Measurements from ENCODE around the gene GCN1. TPM values are rescaled to one million over a fixed set of nuclear protein-coding genes. Genes with fewer than 3 reads are reported as not detected.

Gene GCN1
- total RNA-seq, 1 donor from 2014 or later: 123 TPM

DNA sequence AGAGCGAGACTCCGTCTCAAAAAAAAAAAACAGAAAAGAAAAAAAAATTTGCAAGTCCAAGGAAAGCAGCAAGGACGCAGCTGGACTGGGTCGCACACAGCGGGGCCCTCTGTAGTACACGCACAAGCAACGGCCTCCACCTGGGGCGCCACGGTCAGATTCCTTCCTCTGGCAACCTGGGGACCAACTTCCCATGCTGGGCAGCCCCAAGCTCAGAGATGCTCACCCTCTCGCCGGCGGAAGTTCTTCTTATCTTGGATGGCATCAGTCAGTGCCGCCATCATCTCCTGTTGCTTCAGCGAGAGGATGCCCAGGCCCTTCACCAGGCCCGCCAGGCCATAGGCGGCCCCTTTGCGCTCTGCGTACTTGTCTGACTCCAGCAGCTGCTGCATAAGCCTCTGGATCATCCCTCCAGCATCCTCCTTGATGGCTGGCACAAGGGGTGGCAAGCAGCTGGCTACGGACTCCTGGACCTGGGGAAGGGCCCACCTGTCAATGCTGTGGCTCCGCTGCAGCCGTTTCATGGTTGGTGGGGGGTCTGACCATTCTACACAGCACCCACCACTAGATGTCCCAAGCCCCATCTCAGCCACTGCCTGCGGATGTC is 43.5 kb downstream of the GCN1 start:
- no peaks in the 10 kb centered on the region for H3K4me1 Mint-ChIP-seq (ENCODE audit: low read depth, unreplicated experiment)
- no peak overlapping the region for H3K4me2 ChIP-seq (ENCODE audit: low read length)
- H3K4me1 ChIP-seq (ENCODE audit: insufficient read depth, low read length): no peaks in the 10 kb centered on the region
- no peak overlapping the region for H2AFZ ChIP-seq (ENCODE audit: low read depth, low read length)
- H3K27ac Mint-ChIP-seq (ENCODE audit: unreplicated experiment): no peak overlapping the region
- no peak overlapping the region for H3K9ac ChIP-seq (ENCODE audit: low read length)
- no peaks in the 10 kb centered on the region for H3K27me3 ChIP-seq (ENCODE audit: insufficient read depth, low read length)
- TF ChIP-seq, protein P1, sequence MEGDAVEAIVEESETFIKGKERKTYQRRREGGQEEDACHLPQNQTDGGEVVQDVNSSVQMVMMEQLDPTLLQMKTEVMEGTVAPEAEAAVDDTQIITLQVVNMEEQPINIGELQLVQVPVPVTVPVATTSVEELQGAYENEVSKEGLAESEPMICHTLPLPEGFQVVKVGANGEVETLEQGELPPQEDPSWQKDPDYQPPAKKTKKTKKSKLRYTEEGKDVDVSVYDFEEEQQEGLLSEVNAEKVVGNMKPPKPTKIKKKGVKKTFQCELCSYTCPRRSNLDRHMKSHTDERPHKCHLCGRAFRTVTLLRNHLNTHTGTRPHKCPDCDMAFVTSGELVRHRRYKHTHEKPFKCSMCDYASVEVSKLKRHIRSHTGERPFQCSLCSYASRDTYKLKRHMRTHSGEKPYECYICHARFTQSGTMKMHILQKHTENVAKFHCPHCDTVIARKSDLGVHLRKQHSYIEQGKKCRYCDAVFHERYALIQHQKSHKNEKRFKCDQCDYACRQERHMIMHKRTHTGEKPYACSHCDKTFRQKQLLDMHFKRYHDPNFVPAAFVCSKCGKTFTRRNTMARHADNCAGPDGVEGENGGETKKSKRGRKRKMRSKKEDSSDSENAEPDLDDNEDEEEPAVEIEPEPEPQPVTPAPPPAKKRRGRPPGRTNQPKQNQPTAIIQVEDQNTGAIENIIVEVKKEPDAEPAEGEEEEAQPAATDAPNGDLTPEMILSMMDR (IDR thresholded peaks at IDR 0.05; ENCODE audit: insufficient read depth, low read depth, low read length): no peak
- TF ChIP-seq EZH2 (IDR thresholded peaks at IDR 0.05; ENCODE audit: insufficient read depth, low read length): no peak
- H3K36me3 Mint-ChIP-seq (ENCODE audit: low read depth, unreplicated experiment): peaks cover 29% of the 10 kb centered on the region
- FAIRE-seq (no peak), DNase-seq (ENCODE audit: low read depth) (no peak)
- H3K9me3 ChIP-seq (ENCODE audit: insufficient read depth, low read depth, low read length): no peaks in the 10 kb centered on the region
- peaks cover 70% of the 10 kb centered on the region for H3K36me3 ChIP-seq (ENCODE audit: insufficient read depth, low read length)
- H3K9me3 Mint-ChIP-seq (ENCODE audit: unreplicated experiment): no peaks in the 10 kb centered on the region
- H3K4me3 ChIP-seq (ENCODE audit: insufficient read depth, low read depth, low read length): no peak overlapping the region
- H3K4me3 Mint-ChIP-seq (ENCODE audit: unreplicated experiment): no peak overlapping the region
- no peaks in the 10 kb centered on the region for H3K27me3 Mint-ChIP-seq (ENCODE audit: low read depth, unreplicated experiment)
- H4K20me1 ChIP-seq (ENCODE audit: insufficient read depth, low read length): peaks cover 45% of the 10 kb centered on the region
- H3K79me2 ChIP-seq (ENCODE audit: insufficient read depth, low read length): no peaks in the 10 kb centered on the region
- H3K27ac ChIP-seq (ENCODE audit: low read depth, low read length): no peak overlapping the region

DNA sequence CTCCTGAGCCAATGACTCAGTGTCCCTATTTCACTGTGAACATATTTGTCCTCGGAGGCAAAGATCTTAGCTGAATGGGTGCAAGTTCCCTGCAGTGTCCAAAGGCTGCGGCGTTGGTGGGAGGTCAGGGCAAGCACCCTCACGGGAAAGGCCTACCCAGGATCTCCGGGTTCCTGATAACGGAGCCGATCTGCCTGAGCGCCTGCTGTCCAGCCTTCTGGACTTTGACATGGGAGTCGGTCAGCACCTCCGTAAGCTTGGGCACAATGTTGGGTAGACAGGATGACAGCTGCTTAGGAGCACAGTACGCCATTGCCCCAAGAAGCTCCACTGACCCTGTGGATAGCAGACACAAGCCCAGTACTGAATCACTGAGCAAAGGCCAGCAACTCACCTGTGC is 46.5 kb downstream of the GCN1 start:
- H3K9me3 Mint-ChIP-seq (ENCODE audit: unreplicated experiment): no peaks in the 10 kb centered on the region
- H3K27me3 Mint-ChIP-seq (ENCODE audit: low read depth, unreplicated experiment): no peaks in the 10 kb centered on the region
- H3K36me3 Mint-ChIP-seq (ENCODE audit: low read depth, unreplicated experiment): peaks cover 31% of the 10 kb centered on the region
- no peak for TF ChIP-seq EZH2 (IDR thresholded peaks at IDR 0.05; ENCODE audit: insufficient read depth, low read length)
- TF ChIP-seq, protein P1 (IDR thresholded peaks at IDR 0.05; ENCODE audit: insufficient read depth, low read depth, low read length): no peak
- Histone ChIP-seq H3K4me3 (ENCODE audit: insufficient read depth, low read depth, low read length) (no peak overlapping the region), H3K79me2 (ENCODE audit: insufficient read depth, low read length) (no peaks in the 10 kb centered on the region), H3K36me3 (ENCODE audit: insufficient read depth, low read length) (peaks cover 57% of the 10 kb centered on the region), H2AFZ (ENCODE audit: low read depth, low read length) (no peak overlapping the region), H4K20me1 (ENCODE audit: insufficient read depth, low read length) (peaks cover 31% of the 10 kb centered on the region), H3K9me3 (ENCODE audit: insufficient read depth, low read depth, low read length) (no peaks in the 10 kb centered on the region), H3K9ac (ENCODE audit: low read length) (no peak overlapping the region), H3K27me3 (ENCODE audit: insufficient read depth, low read length) (no peaks in the 10 kb centered on the region), H3K27ac (ENCODE audit: low read depth, low read length) (no peak overlapping the region), H3K4me1 (ENCODE audit: insufficient read depth, low read length) (no peaks in the 10 kb centered on the region), H3K4me2 (ENCODE audit: low read length) (no peak overlapping the region)
- FAIRE-seq (no peak), DNase-seq (ENCODE audit: low read depth) (no peak)
- no peaks in the 10 kb centered on the region for H3K4me1 Mint-ChIP-seq (ENCODE audit: low read depth, unreplicated experiment)
- no peak overlapping the region for H3K4me3 Mint-ChIP-seq (ENCODE audit: unreplicated experiment)
- H3K27ac Mint-ChIP-seq (ENCODE audit: unreplicated experiment): no peak overlapping the region

GRCh38 chr12:120145164-120145563 is 49.4 kb downstream of the GCN1 start:
- H3K9me3 ChIP-seq (ENCODE audit: insufficient read depth, low read depth, low read length): no peaks in the 10 kb centered on the region
- peaks cover 2% of the 10 kb centered on the region for H3K4me1 ChIP-seq (ENCODE audit: insufficient read depth, low read length)
- Mint-ChIP-seq H3K36me3 (ENCODE audit: low read depth, unreplicated experiment) (peaks cover 53% of the 10 kb centered on the region), H3K27ac (ENCODE audit: unreplicated experiment) (no peak overlapping the region), H3K4me1 (ENCODE audit: low read depth, unreplicated experiment) (no peaks in the 10 kb centered on the region), H3K9me3 (ENCODE audit: unreplicated experiment) (no peaks in the 10 kb centered on the region), H3K4me3 (ENCODE audit: unreplicated experiment) (no peak overlapping the region), H3K27me3 (ENCODE audit: low read depth, unreplicated experiment) (no peaks in the 10 kb centered on the region)
- no peak for TF ChIP-seq EZH2 (IDR thresholded peaks at IDR 0.05; ENCODE audit: insufficient read depth, low read length)
- TF ChIP-seq, protein P1 (IDR thresholded peaks at IDR 0.05; ENCODE audit: insufficient read depth, low read depth, low read length): no peak
- peaks cover 33% of the 10 kb centered on the region for H4K20me1 ChIP-seq (ENCODE audit: insufficient read depth, low read length)
- H3K79me2 ChIP-seq (ENCODE audit: insufficient read depth, low read length): no peaks in the 10 kb centered on the region
- H3K27ac ChIP-seq (ENCODE audit: low read depth, low read length): no peak overlapping the region
- no peak overlapping the region for H2AFZ ChIP-seq (ENCODE audit: low read depth, low read length)
- peaks cover 70% of the 10 kb centered on the region for H3K36me3 ChIP-seq (ENCODE audit: insufficient read depth, low read length)
- no peak overlapping the region for H3K4me3 ChIP-seq (ENCODE audit: insufficient read depth, low read depth, low read length)
- no peaks in the 10 kb centered on the region for H3K27me3 ChIP-seq (ENCODE audit: insufficient read depth, low read length)
- no peak overlapping the region for H3K9ac ChIP-seq (ENCODE audit: low read length)
- H3K4me2 ChIP-seq (ENCODE audit: low read length): no peak overlapping the region
- FAIRE-seq (no peak), DNase-seq (ENCODE audit: low read depth) (no peak)
